ENCODE results near the gene ZNF330.

DNA sequence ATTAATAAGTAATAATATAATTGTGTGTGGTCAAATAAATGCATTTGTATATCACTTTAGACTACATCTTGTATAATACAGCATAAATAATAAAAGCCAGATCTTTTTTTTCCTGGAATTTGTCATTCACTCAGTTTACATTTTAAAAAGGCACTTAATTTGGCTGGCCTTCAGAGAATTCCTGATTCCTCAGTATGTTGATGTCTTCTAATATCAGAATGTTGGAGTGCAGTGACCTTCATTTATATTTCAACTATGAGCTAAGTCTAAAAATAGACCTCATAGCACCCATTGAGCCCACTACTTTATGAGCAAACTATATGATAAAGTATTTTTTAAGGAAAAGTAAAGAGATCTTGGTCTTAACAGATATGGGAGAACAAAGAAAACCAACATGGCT lies 27.8 kb downstream of the ZNF330 start:
- TF ChIP-seq, protein P1, sequence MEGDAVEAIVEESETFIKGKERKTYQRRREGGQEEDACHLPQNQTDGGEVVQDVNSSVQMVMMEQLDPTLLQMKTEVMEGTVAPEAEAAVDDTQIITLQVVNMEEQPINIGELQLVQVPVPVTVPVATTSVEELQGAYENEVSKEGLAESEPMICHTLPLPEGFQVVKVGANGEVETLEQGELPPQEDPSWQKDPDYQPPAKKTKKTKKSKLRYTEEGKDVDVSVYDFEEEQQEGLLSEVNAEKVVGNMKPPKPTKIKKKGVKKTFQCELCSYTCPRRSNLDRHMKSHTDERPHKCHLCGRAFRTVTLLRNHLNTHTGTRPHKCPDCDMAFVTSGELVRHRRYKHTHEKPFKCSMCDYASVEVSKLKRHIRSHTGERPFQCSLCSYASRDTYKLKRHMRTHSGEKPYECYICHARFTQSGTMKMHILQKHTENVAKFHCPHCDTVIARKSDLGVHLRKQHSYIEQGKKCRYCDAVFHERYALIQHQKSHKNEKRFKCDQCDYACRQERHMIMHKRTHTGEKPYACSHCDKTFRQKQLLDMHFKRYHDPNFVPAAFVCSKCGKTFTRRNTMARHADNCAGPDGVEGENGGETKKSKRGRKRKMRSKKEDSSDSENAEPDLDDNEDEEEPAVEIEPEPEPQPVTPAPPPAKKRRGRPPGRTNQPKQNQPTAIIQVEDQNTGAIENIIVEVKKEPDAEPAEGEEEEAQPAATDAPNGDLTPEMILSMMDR (conservative IDR thresholded peaks at IDR 0.05; ENCODE audit: low read depth in 2 of 2): no peak
- TF ChIP-seq EZH2 (IDR thresholded peaks at IDR 0.05; ENCODE audit: low read depth, unreplicated experiment) (no peak), JUNB (IDR thresholded peaks at IDR 0.05; ENCODE audit: unreplicated experiment) (no peak), EZH2phosphoT487 (IDR thresholded peaks at IDR 0.05; ENCODE audit: unreplicated experiment) (no peak), CREB1 (CRISPR knock-in tag; IDR thresholded peaks at IDR 0.05; ENCODE audit: low read depth) (no peak), ZNF331 (CRISPR knock-in tag; IDR thresholded peaks at IDR 0.05; ENCODE audit: low read depth) (no peak), STAT1 (IDR thresholded peaks at IDR 0.05; ENCODE audit: unreplicated experiment) (no peak), POLR2AphosphoS5 (IDR thresholded peaks at IDR 0.05; ENCODE audit: low read depth) (no peak), ZNF114 (CRISPR knock-in tag; IDR thresholded peaks at IDR 0.05) (no peak)
- TF ChIP-seq, protein P2, sequence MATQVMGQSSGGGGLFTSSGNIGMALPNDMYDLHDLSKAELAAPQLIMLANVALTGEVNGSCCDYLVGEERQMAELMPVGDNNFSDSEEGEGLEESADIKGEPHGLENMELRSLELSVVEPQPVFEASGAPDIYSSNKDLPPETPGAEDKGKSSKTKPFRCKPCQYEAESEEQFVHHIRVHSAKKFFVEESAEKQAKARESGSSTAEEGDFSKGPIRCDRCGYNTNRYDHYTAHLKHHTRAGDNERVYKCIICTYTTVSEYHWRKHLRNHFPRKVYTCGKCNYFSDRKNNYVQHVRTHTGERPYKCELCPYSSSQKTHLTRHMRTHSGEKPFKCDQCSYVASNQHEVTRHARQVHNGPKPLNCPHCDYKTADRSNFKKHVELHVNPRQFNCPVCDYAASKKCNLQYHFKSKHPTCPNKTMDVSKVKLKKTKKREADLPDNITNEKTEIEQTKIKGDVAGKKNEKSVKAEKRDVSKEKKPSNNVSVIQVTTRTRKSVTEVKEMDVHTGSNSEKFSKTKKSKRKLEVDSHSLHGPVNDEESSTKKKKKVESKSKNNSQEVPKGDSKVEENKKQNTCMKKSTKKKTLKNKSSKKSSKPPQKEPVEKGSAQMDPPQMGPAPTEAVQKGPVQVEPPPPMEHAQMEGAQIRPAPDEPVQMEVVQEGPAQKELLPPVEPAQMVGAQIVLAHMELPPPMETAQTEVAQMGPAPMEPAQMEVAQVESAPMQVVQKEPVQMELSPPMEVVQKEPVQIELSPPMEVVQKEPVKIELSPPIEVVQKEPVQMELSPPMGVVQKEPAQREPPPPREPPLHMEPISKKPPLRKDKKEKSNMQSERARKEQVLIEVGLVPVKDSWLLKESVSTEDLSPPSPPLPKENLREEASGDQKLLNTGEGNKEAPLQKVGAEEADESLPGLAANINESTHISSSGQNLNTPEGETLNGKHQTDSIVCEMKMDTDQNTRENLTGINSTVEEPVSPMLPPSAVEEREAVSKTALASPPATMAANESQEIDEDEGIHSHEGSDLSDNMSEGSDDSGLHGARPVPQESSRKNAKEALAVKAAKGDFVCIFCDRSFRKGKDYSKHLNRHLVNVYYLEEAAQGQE (IDR thresholded peaks at IDR 0.05; ENCODE audit: unreplicated experiment): no peak
- TF ChIP-seq, protein P3, sequence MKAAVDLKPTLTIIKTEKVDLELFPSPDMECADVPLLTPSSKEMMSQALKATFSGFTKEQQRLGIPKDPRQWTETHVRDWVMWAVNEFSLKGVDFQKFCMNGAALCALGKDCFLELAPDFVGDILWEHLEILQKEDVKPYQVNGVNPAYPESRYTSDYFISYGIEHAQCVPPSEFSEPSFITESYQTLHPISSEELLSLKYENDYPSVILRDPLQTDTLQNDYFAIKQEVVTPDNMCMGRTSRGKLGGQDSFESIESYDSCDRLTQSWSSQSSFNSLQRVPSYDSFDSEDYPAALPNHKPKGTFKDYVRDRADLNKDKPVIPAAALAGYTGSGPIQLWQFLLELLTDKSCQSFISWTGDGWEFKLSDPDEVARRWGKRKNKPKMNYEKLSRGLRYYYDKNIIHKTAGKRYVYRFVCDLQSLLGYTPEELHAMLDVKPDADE (IDR thresholded peaks at IDR 0.05): no peak
